GM12878 (cell line): ENCODE data around the gene VPS18. TPM values are rescaled to one million over a fixed set of nuclear protein-coding genes. Genes with fewer than 3 reads are reported as not detected.
A peak's percentile ranks its signal among the peaks of the same experiment; 100 is the strongest.

ENCODE experiments used
- ATAC-seq: fragments of 200-7000 bp; cut with Tn5 transposase; 3 replicates; pipeline ENCODE4 v1.9.1; 2020; ENCODE audit warnings: mild to moderate bottlenecking, moderate library complexity
- BruUV-seq: library from RNA; stranded (reverse); fragments of 400-500 nt; replicated peaks from 2 replicates; lab custom pipeline; 2021; lab: Mats Ljungman, UMichigan
- CTCF ChIA-PET: fragments of 300-600 bp; sonication (Branson Sonifier 250); formaldehyde crosslinking; extraction: SDS; loops from one replicate; lab custom pipeline; 2021; ENCODE audit warnings: inconsistent platforms; lab: Yijun Ruan, JAX
- POLR2A ChIA-PET: fragments of 350-600 bp; formaldehyde crosslinking; extraction: SDS; loops from one replicate; lab custom pipeline; 2021; ENCODE audit warnings: inconsistent platforms; lab: Charles Lee
- RAD21 ChIA-PET: fragments of 300-600 bp; sonication (Branson Sonifier 250); formaldehyde crosslinking; loops from one replicate; lab custom pipeline; 2023; ENCODE audit warnings: antibody characterized with exemption; ENCODE audit not compliant: unreplicated experiment; lab: Charles Lee
- SMC1A ChIA-PET: fragments of 300-600 bp; sonication (Branson Sonifier 250); formaldehyde crosslinking; loops from one replicate; lab custom pipeline; 2023; ENCODE audit not compliant: unreplicated experiment, uncharacterized antibody; lab: Charles Lee
- DNase-seq: peaks from one replicate; pipeline ENCODE4 v3.0.0-alpha.2; 2011; ENCODE audit warnings: low read depth, low spot score
- FAIRE-seq: peaks from 3 replicates; lab custom pipeline; 2011; peaks lifted over from hg19 to GRCh38; lab: Jason Lieb, UNC
- H2AFZ ChIP-seq: 2 replicates; pipeline ENCODE4 v1.6.0; 2011; ENCODE audit warnings: low read depth, low read length, control low read depth; ENCODE audit not compliant: control insufficient read depth
- H3K27ac ChIP-seq: 2 replicates; pipeline ENCODE4 v1.5.1; 2011; ENCODE audit warnings: control low read depth; ENCODE audit not compliant: control insufficient read depth, insufficient read depth
- H3K27me3 ChIP-seq, 2 experiments: replicated peaks in 1 of 2; 2 replicates each; pipeline versions ENCODE4 v1.6.0 to v1.6.1; 2011; ENCODE audit warnings: low read length in 1 of 2; ENCODE audit not compliant: control insufficient read depth in 2 of 2, insufficient read depth in 2 of 2
- H3K36me3 ChIP-seq, 2 experiments: 2 replicates each; pipeline ENCODE4 v1.5.1; 2011; ENCODE audit warnings: low read length in 1 of 2; ENCODE audit not compliant: control insufficient read depth in 2 of 2, insufficient read depth in 2 of 2
- H3K4me1 ChIP-seq: 2 replicates; pipeline ENCODE4 v1.6.1; 2011; ENCODE audit warnings: mild to moderate bottlenecking, low read length, moderate library complexity, mixed read lengths; ENCODE audit not compliant: control insufficient read depth, insufficient read depth
- H3K4me2 ChIP-seq: 2 replicates; pipeline ENCODE4 v1.6.0; 2011; ENCODE audit warnings: control low read depth; ENCODE audit not compliant: control insufficient read depth, insufficient read depth
- H3K4me3 ChIP-seq: fragments of 200-600 bp; sonication (generic); 2 replicates; pipeline ENCODE4 v1.5.1; 2016
- H3K79me2 ChIP-seq: 2 replicates; pipeline ENCODE4 v1.6.0; 2011; ENCODE audit warnings: low read length; ENCODE audit not compliant: control insufficient read depth, insufficient read depth
- H3K9ac ChIP-seq: 2 replicates; pipeline ENCODE4 v1.8.0; 2011; ENCODE audit warnings: low read length, control low read depth, mixed read lengths; ENCODE audit not compliant: control insufficient read depth, insufficient read depth
- H3K9me3 ChIP-seq: replicated peaks from 3 replicates; pipeline ENCODE4 v1.5.1; 2011; ENCODE audit warnings: mild to moderate bottlenecking, low read length; ENCODE audit not compliant: control insufficient read depth, insufficient read depth
- H4K20me1 ChIP-seq: 2 replicates; pipeline ENCODE4 v1.6.0; 2011; ENCODE audit not compliant: control insufficient read depth, insufficient read depth
- BCLAF1 ChIP-seq: fragments of 450-650 bp; IDR thresholded peaks from 2 replicates; pipeline ENCODE4 v1.6.1; 2017; ENCODE audit warnings: antibody characterized with exemption, mild to moderate bottlenecking, moderate library complexity
- BRCA1 ChIP-seq: IDR thresholded peaks from 2 replicates; pipeline ENCODE4 v1.6.1; 2011; ENCODE audit warnings: low read depth, low read length, improper control_type of control experiment
- CUX1 ChIP-seq: IDR thresholded peaks from 2 replicates; pipeline ENCODE4 v1.6.1; 2012; ENCODE audit warnings: improper control_type of control experiment, low read depth, low read length; ENCODE audit not compliant: insufficient replicate concordance
- ESRRA ChIP-seq: IDR thresholded peaks from 2 replicates; pipeline ENCODE4 v1.6.1; 2012; ENCODE audit warnings: mild to moderate bottlenecking, low read length, improper control_type of control experiment
- GATAD2B ChIP-seq: fragments of 450-650 bp; conservative IDR thresholded peaks from 2 replicates; pipeline ENCODE4 v1.6.1; 2017; ENCODE audit warnings: low read depth, mild to moderate bottlenecking, moderate library complexity
- HDAC2 ChIP-seq: fragments of 200-600 bp; sonication (generic); IDR thresholded peaks from 2 replicates; pipeline ENCODE4 v1.6.1; 2017
- POLR2A ChIP-seq: IDR thresholded peaks from 2 replicates; pipeline ENCODE4 v1.6.1; 2011; ENCODE audit warnings: low read depth, mild to moderate bottlenecking, low read length
- RELB ChIP-seq: fragments of 450-650 bp; IDR thresholded peaks from 2 replicates; pipeline ENCODE4 v1.6.1; 2017; ENCODE audit warnings: low read depth, mild to moderate bottlenecking, moderate library complexity
- SRF ChIP-seq, 2 experiments: IDR thresholded peaks; 2 replicates each; pipeline ENCODE4 v1.6.1; 2011; ENCODE audit warnings: low read depth in 2 of 2, low read length in 2 of 2, mild to moderate bottlenecking in 1 of 2, moderate library complexity in 1 of 2
- STAT3 ChIP-seq: IDR thresholded peaks from 2 replicates; pipeline ENCODE4 v1.6.1; 2011; ENCODE audit warnings: low read depth, low read length, improper control_type of control experiment
- TCF3 ChIP-seq: IDR thresholded peaks from 2 replicates; pipeline ENCODE4 v1.6.1; 2012; ENCODE audit warnings: low read depth, mild to moderate bottlenecking, low read length, borderline replicate concordance; ENCODE audit not compliant: insufficient read depth
- WRNIP1 ChIP-seq: IDR thresholded peaks from 2 replicates; pipeline ENCODE4 v1.6.1; 2011; ENCODE audit warnings: low read depth, low read length, improper control_type of control experiment, borderline replicate concordance
- ZBED1 ChIP-seq: IDR thresholded peaks from 2 replicates; pipeline ENCODE4 v1.6.1; 2016; ENCODE audit warnings: borderline replicate concordance
- ZNF217 ChIP-seq: fragments of 450-650 bp; IDR thresholded peaks from 2 replicates; pipeline ENCODE4 v1.6.1; 2017; ENCODE audit warnings: antibody characterized with exemption, mild to moderate bottlenecking
- WGBS: methylation state at CpG from one replicate; pipeline ENCODE4 v1.1.6; 2016; ENCODE audit warnings: low lambda C conversion rate; ENCODE audit not compliant: insufficient replicate concordance, insufficient coverage; ENCODE audit errors: missing lambda C conversion rate; 5-methylcytosine and 5-hydroxymethylcytosine counted together
- in situ Hi-C: fragments of 300-500 bp; cut with MboI; formaldehyde crosslinking; loops from 9 replicates; pipeline ENCODE4 v1.14.3; 2018; ENCODE audit warnings: mixed read lengths
- intact Hi-C: fragments of 100-400 bp; cut with micrococcal nuclease; formaldehyde crosslinking; loops from one replicate; pipeline ENCODE4 v1.14.2; 2022; ENCODE audit not compliant: unreplicated experiment
- polyA plus RNA-seq, 11 experiments: library from polyadenylated mRNA; depleted of rRNA in 4 of 11; unstranded in 6 of 11; stranded (reverse) in 5 of 11; fragments of >200 nt; fragmentation: Nextera tagmentation in 4 of 11; fragmentation: Illumina TruSeq in 1 of 11; extraction: Ambion mirVana in 4 of 11; extraction: Trizol in 1 of 11; gene quantifications; 1 replicate in 1 of 11; 2 replicates in 10 of 11; pipeline versions ENCODE4 v1.2.1 to v1.2.3, GENCODE V29; 2011 to 2016; ENCODE audit warnings: inconsistent platforms in 2 of 11, missing spikeins in 2 of 11, low read depth in 1 of 11
- total RNA-seq, 4 experiments: library from RNA; depleted of rRNA in 3 of 4; stranded (reverse); fragments of >200 nt in 3 of 4; fragmentation: Illumina TruSeq in 1 of 4; extraction: Trizol in 1 of 4; gene quantifications; 2 replicates each; pipeline versions ENCODE4 v1.2.1 to v1.2.3, GENCODE V29; 2013 to 2021

The VPS18 gene
- total and polyA plus RNA-seq, 10 of the 15 experiments (the other 5 are each of a cell fraction or from before 2014, with no cell fraction given) = 0.71 to 20.4 (median 10.6) TPM

- Histone ChIP-seq H3K4me3 (peak within 1 kb of the TSS; percentile 73), H3K27me3 (no peaks in the 10 kb centered on the region), H3K79me2 (no peaks in the 10 kb centered on the region), H4K20me1 (no peaks in the 10 kb centered on the region), H3K4me2 (peak within 1 kb of the TSS; percentile 98), H3K9me3 (no peaks in the 10 kb centered on the region), H2AFZ (peak within 1 kb of the TSS; percentile 85), H3K4me1 (peaks cover 7% of the 10 kb centered on the region), H3K9ac (peak within 1 kb of the TSS; percentile 72), H3K27ac (peak within 1 kb of the TSS; percentile 66), H3K36me3 (no peaks in the 10 kb centered on the region)
- ChIA-PET POLR2A (interaction anchor here (0.5 to 3.0 kb wide), 3 partner anchors 12 to 210 kb away, joined by 3 to 20 read pairs (median 7); no protein-coding TSS in a partner anchor), SMC1A (no interaction called here), CTCF (interaction anchor here (1.2 to 4.3 kb wide), 4 partner anchors 11 to 231 kb away, joined by 3 to 37 read pairs (median 6); no protein-coding TSS in a partner anchor), RAD21 (interaction anchor here (0.6 to 1.4 kb wide), 4 partner anchors 13 to 440 kb away, joined by 3 to 5 read pairs (median 3); no protein-coding TSS in a partner anchor)
- BruUV-seq = no TSS peak
- intact Hi-C loops = no loop called here
- peak; percentile 93 for FAIRE-seq
- peak; percentile 81 for DNase-seq
- in situ Hi-C loops = no loop called here
- 1% methylated on average over 57 of the region's 72 CpGs for WGBS
- peak; percentile 98 for ATAC-seq
- TF ChIP-seq BRCA1 (no peak), ESRRA (no peak), CUX1 (no peak), TCF3 (peak; percentile 44; the same call in 1 of the 2 replicates), BCLAF1 (no peak), WRNIP1 (no peak), ZBED1 (no peak), STAT3 (no peak), GATAD2B (peak; percentile 66), RELB (no peak), POLR2A (peak; percentile 96), SRF (IDR thresholded peaks at IDR 0.05; ENCODE audit: low read depth in 2 of 2, low read length in 2 of 2) (no peak), HDAC2 (no peak), ZNF217 (no peak)
Observed at GRCh38 chr15:40952901-40953712, 58.9 kb downstream of the VPS18 start, which contains the start of gene CHAC1. Gene CHAC1 (plus strand): TSS chr15:40953471. CDS start chr15:40953584, 113 bp downstream.
